Parathyroid adenoma (tissue), 2 donors: ENCODE measurements around the gene CDH1.

Experiments used
- H2AFZ ChIP-seq: fragments of 300-600 bp; sonication (generic); one replicate; pipeline ENCODE4 v1.7.0; 2017; ENCODE audit warnings: antibody characterized with exemption, mild to moderate bottlenecking
- H3K27ac ChIP-seq: fragments of 300-600 bp; sonication (generic); one replicate; pipeline ENCODE4 v1.7.0; 2017
- H3K27me3 ChIP-seq: fragments of 300-600 bp; sonication (generic); one replicate; pipeline ENCODE4 v1.7.0; 2017; ENCODE audit warnings: low read length; ENCODE audit not compliant: control insufficient read depth, insufficient read depth
- H3K36me3 ChIP-seq: fragments of 300-600 bp; sonication (generic); one replicate; pipeline ENCODE4 v1.7.0; 2017; ENCODE audit warnings: low read length; ENCODE audit not compliant: control insufficient read depth, insufficient read depth
- H3K4me1 ChIP-seq: fragments of 300-600 bp; sonication (generic); one replicate; pipeline ENCODE4 v1.7.0; 2017; ENCODE audit warnings: control low read depth
- H3K4me2 ChIP-seq: fragments of 300-600 bp; sonication (generic); one replicate; pipeline ENCODE4 v1.7.0; 2017; ENCODE audit warnings: low read length
- H3K4me3 ChIP-seq: fragments of 300-600 bp; sonication (generic); one replicate; pipeline ENCODE4 v1.7.0; 2017; ENCODE audit warnings: low read depth, low read length
- H3K79me2 ChIP-seq: fragments of 300-600 bp; sonication (generic); one replicate; pipeline ENCODE4 v1.7.0; 2017; ENCODE audit warnings: control low read depth
- H3K9ac ChIP-seq: fragments of 300-600 bp; sonication (generic); one replicate; pipeline ENCODE4 v1.7.0; 2017; ENCODE audit warnings: mild to moderate bottlenecking
- H3K9me3 ChIP-seq: fragments of 300-600 bp; sonication (generic); one replicate; pipeline ENCODE4 v1.7.0; 2017; ENCODE audit warnings: low read length; ENCODE audit not compliant: control insufficient read depth
- CTCF ChIP-seq: fragments of 300-600 bp; sonication (generic); IDR thresholded peaks from one replicate; pipeline ENCODE4 v1.7.0; 2017; ENCODE audit warnings: antibody characterized with exemption, mild to moderate bottlenecking
- donor health status: primary hyperparathyroidism.

Gene CDH1

GRCh38 chr16:68802190-68802589 lies 65.1 kb downstream of the CDH1 start:
- H3K4me2 ChIP-seq: no peak overlapping the region

GRCh38 chr16:68806422-68806821 lies 69.3 kb downstream of the CDH1 start:
- Histone ChIP-seq H3K36me3 (no peaks in the 10 kb centered on the region), H3K4me1 (peaks cover 11% of the 10 kb centered on the region), H3K9ac (no peak overlapping the region), H3K79me2 (peaks cover 68% of the 10 kb centered on the region), H3K27me3 (no peaks in the 10 kb centered on the region), H3K4me2 (no peak overlapping the region), H3K4me3 (no peak overlapping the region), H2AFZ (no peak overlapping the region), H3K27ac (no peak overlapping the region), H3K9me3 (no peaks in the 10 kb centered on the region)
- no peak for TF ChIP-seq CTCF

More at GRCh38 chr16:68802190-68802589, 65.1 kb downstream of the CDH1 start:
- peak overlapping the region; percentile 4 for H3K27ac ChIP-seq
- peaks cover 24% of the 10 kb centered on the region for H3K4me1 ChIP-seq
- H3K79me2 ChIP-seq: peaks cover 43% of the 10 kb centered on the region
- H3K9ac ChIP-seq: no peak overlapping the region
- H3K9me3 ChIP-seq: no peaks in the 10 kb centered on the region
- no peak for TF ChIP-seq CTCF
- H2AFZ ChIP-seq: no peak overlapping the region
- H3K36me3 ChIP-seq: no peaks in the 10 kb centered on the region
- no peaks in the 10 kb centered on the region for H3K27me3 ChIP-seq
- H3K4me3 ChIP-seq: no peak overlapping the region

- Histone ChIP-seq H2AFZ (no peak overlapping the region), H3K4me1 (peaks cover 11% of the 10 kb centered on the region), H3K9me3 (no peaks in the 10 kb centered on the region), H3K4me3 (no peak overlapping the region), H3K9ac (no peak overlapping the region), H3K79me2 (peaks cover 70% of the 10 kb centered on the region), H3K27me3 (no peaks in the 10 kb centered on the region), H3K27ac (no peak overlapping the region), H3K36me3 (no peaks in the 10 kb centered on the region), H3K4me2 (no peak overlapping the region)
- TF ChIP-seq CTCF: no peak
Observed at GRCh38 chr16:68806981-68807380, 69.9 kb downstream of the CDH1 start.

- Histone ChIP-seq H3K36me3 (no peaks in the 10 kb centered on the region), H3K4me2 (no peak overlapping the region), H3K4me3 (no peak overlapping the region), H3K79me2 (peaks cover 34% of the 10 kb centered on the region), H2AFZ (no peak overlapping the region), H3K27ac (no peak overlapping the region), H3K9me3 (no peaks in the 10 kb centered on the region), H3K9ac (no peak overlapping the region), H3K27me3 (no peaks in the 10 kb centered on the region), H3K4me1 (no peaks in the 10 kb centered on the region)
- TF ChIP-seq CTCF: no peak
Observed at GRCh38 chr16:68814516-68814915, 77.4 kb downstream of the CDH1 start.

GRCh38 chr16:68823401-68824135 lies 86.5 kb downstream of the CDH1 start:
- Histone ChIP-seq H3K36me3 (no peaks in the 10 kb centered on the region), H3K9me3 (no peaks in the 10 kb centered on the region), H3K4me2 (no peak overlapping the region), H3K27me3 (no peaks in the 10 kb centered on the region), H3K4me1 (no peaks in the 10 kb centered on the region), H3K27ac (no peak overlapping the region), H3K4me3 (no peak overlapping the region), H3K9ac (no peak overlapping the region), H2AFZ (no peak overlapping the region), H3K79me2 (peaks cover 14% of the 10 kb centered on the region)
- TF ChIP-seq CTCF: no peak
